Kidney (tissue), 14 donors: Measurements from ENCODE around the gene GPR78. TPM values are rescaled to one million over a fixed set of nuclear protein-coding genes. Genes with fewer than 3 reads are reported as not detected.

Experiments used
- DNase-seq, 5 donors: peaks; one replicate each; pipeline ENCODE4 v3.0.0-alpha.2; 2013 to 2020
- FAIRE-seq: peaks from 2 replicates; lab custom pipeline; 2012; peaks lifted over from hg19 to GRCh38; lab: Jason Lieb, UNC
- H3K27ac ChIP-seq, 2 donors: one replicate each; pipeline ENCODE4 v1.7.0; 2013; ENCODE audit warnings: low read depth in 2 of 2, low read length in 2 of 2, inconsistent platforms in 1 of 2
- H3K27me3 ChIP-seq: one replicate; pipeline ENCODE4 v1.7.1; 2013; ENCODE audit warnings: low read length, inconsistent platforms; ENCODE audit not compliant: control insufficient read depth, insufficient read depth
- H3K36me3 ChIP-seq, 3 donors: one replicate each; pipeline versions ENCODE4 v1.7.0 to v1.7.1; 2013; ENCODE audit warnings: low read length in 3 of 3, control low read depth in 1 of 3, inconsistent platforms in 1 of 3; ENCODE audit not compliant: insufficient read depth in 3 of 3, control insufficient read depth in 2 of 3
- H3K4me1 ChIP-seq, 3 donors: one replicate each; pipeline versions ENCODE4 v1.7.0 to v1.7.1; 2013; ENCODE audit warnings: low read length in 3 of 3, inconsistent platforms in 1 of 3, low read depth in 1 of 3; ENCODE audit not compliant: control insufficient read depth in 2 of 3, insufficient read depth in 2 of 3
- H3K4me3 ChIP-seq, 3 donors: one replicate each; pipeline versions ENCODE4 v1.7.0 to v1.8.1; 2013; ENCODE audit warnings: low read length in 3 of 3, control low read depth in 1 of 3, inconsistent platforms in 1 of 3
- H3K9ac ChIP-seq, 3 donors: one replicate each; pipeline versions ENCODE4 v1.7.0 to v1.7.1; 2013; ENCODE audit warnings: low read length in 3 of 3, control low read depth in 1 of 3, inconsistent platforms in 1 of 3
- H3K9me3 ChIP-seq, 3 donors: one replicate each; pipeline versions ENCODE4 v1.7.0 to v1.7.1; 2013; ENCODE audit warnings: low read length in 3 of 3, control low read depth in 1 of 3, inconsistent platforms in 1 of 3; ENCODE audit not compliant: control insufficient read depth in 2 of 3, insufficient read depth in 1 of 3
- CTCF ChIP-seq: IDR thresholded peaks from 3 replicates; pipeline ENCODE4 v1.5.1; 2012; ENCODE audit warnings: mild to moderate bottlenecking, moderate library complexity, borderline replicate concordance; ENCODE audit not compliant: insufficient read depth; ENCODE audit errors: extremely low read depth
- intact Hi-C: fragments of 100-400 bp; cut with DNase I; formaldehyde crosslinking; loops from one replicate; pipeline ENCODE4 v1.11.1; 2022
- polyA plus RNA-seq: library from polyadenylated mRNA; stranded (reverse); fragments of 350-450 nt; fragmentation: Illumina TruSeq; extraction: RNeasy Lipid Tissue Mini Kit (QIAGEN cat#74804); gene quantifications from one replicate; pipeline ENCODE4 v1.2.3, GENCODE V29; 2014; ENCODE audit warnings: low read depth, low replicate concordance; ENCODE audit not compliant: insufficient read depth
- total RNA-seq: library from RNA; stranded (reverse); fragmentation: NEBNext Ultra II Directional; extraction: Animal tissue kit (Norgen Biotek cat#: 25700); gene quantifications from one replicate; pipeline ENCODE4 v1.2.1, GENCODE V29; 2021
- donor health status: control.
- donor health status: control.
- donor health status: control.
- donor health status: control.
- donor health status: control.
- donor health status: DM: yes; HTN: yes; CAD: no.
- donor health status: Normal renal cell carcinoma (clear cell type).

GPR78 gene
- total and polyA plus RNA-seq, 2 donors from 2014 or later, result not detected

- Histone ChIP-seq H3K4me1 (peaks cover 7 to 24% (median 15%) of the 10 kb centered on the region in 3 donors), H3K27me3 (no peaks in the 10 kb centered on the region), H3K4me3 (peak overlapping the region in 2 of 3 donors; percentile 4 to 31), H3K36me3 (no peaks in the 10 kb centered on the region), H3K9ac (peak overlapping the region in 1 of 3 donors; percentile 22), H3K27ac (peak overlapping the region; percentile 29 to 77), H3K9me3 (no peaks in the 10 kb centered on the region)
- intact Hi-C loops, result no loop called here
- peak in 2 of 5 donors; percentile 29 to 70 for DNase-seq
- TF ChIP-seq CTCF, result no peak
- peak; percentile 72 for FAIRE-seq
Observed at GRCh38 chr4:8537041-8537461, 43.1 kb upstream of the GPR78 start.

DNA sequence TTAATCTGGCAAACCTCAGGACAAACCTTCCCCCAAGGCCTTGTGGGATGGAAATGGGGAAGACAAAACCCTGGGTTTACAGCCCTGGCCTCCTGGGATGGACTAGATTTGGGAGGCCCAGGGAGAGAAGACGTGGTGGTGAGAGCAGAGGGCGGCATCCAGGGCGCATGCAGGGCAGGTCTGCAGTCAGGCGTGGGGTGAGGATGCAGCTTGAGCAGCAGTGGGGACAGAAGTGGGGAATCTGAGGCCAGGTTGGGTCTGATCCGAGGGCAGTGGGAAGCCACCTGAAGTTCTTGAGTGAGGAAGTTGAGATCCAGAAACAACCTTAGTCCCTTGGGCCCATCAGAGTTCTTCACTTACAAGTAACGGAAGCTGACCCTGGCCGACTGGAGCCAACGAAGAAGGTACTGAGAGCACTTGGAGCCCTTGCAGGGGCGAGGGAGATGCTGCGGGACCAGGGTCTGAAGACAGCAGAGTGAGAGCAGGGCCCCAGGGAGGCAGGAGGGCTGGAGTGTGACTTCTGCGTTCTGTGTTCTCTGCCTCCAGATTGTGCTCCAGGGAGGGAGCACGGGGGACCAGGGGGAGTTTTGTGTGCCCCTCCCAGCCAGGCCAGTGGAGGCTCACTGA is 42.0 kb upstream of the GPR78 start:
- DNase-seq (peak in 1 of 5 donors; percentile 53), FAIRE-seq (no peak)
- H3K4me1 ChIP-seq, result peaks cover 7 to 24% (median 15%) of the 10 kb centered on the region in 3 donors
- H3K27me3 ChIP-seq, result no peaks in the 10 kb centered on the region
- peak overlapping the region in 1 of 2 donors; percentile 71 for H3K27ac ChIP-seq
- no peaks in the 10 kb centered on the region for H3K36me3 ChIP-seq
- intact Hi-C loops, result no loop called here
- no peak for TF ChIP-seq CTCF
- H3K9me3 ChIP-seq, result no peaks in the 10 kb centered on the region
- H3K9ac ChIP-seq, result peak overlapping the region in 1 of 3 donors; percentile 40
- no peak overlapping the region for H3K4me3 ChIP-seq

DNA sequence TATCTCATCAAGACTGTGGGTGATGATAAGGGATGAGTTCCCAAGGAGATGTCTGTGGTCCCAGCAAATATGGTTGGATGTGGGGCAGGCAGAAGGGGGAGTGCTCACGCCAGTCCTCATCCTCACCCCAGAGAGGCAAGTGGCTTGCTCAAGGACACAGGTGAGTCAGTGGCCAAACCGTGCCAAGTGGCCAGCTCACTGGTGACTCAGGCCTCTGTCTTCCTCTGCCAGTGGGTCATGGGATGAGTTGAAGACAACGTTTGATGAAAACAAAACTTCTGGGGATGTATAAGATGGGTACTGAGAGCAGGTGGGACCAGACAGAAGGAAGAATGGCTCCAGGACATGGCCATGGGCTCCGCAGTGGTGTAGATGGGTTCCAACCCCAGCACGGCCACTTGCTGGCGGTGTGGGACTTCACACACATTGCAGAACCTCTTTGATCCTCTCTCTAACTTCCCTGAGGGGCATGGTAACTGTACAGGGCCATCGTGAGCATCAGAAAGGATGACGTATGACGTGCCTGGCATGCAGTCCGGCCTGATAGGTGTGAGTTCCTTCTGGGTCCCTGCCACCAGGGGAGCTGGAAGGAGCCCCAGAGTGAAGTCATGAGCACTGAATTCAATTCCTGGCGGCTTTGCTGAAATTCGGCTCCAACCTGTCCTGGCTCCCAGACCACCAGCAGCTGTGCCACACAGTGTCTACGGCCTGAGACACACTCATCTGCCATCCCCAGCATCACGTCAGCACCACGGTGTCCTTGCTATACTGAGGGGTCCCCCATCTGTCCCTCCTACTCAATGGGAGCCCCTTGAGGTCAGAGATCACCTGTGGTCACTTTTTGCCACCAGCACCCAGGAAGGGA is 41.3 kb upstream of the GPR78 start:
- intact Hi-C loops, result no loop called here
- DNase-seq, result peak in 1 of 5 donors; percentile 61
- peak overlapping the region in 1 of 3 donors; percentile 40 for H3K9ac ChIP-seq
- FAIRE-seq, result no peak
- peaks cover 4 to 21% (median 15%) of the 10 kb centered on the region in 3 donors for H3K4me1 ChIP-seq
- no peak overlapping the region for H3K27ac ChIP-seq
- no peaks in the 10 kb centered on the region for H3K9me3 ChIP-seq
- no peak for TF ChIP-seq CTCF
- H3K4me3 ChIP-seq, result no peak overlapping the region
- H3K36me3 ChIP-seq, result no peaks in the 10 kb centered on the region
- H3K27me3 ChIP-seq, result no peaks in the 10 kb centered on the region
